Lower leg skin (tissue), 4 donors: ENCODE measurements around the gene CPA1. TPM values are rescaled to one million over a fixed set of nuclear protein-coding genes. Genes with fewer than 3 reads are reported as not detected.
A peak's percentile ranks its signal among the peaks of the same experiment; 100 is the strongest.

Source experiments
- DNase-seq, 2 donors: peaks; one replicate each; pipeline ENCODE4 v3.0.0-alpha.2; 2019; ENCODE audit warnings: low spot score in 2 of 2
- H3K4me3 ChIP-seq: fragments of 200-600 bp; sonication (generic); 2 replicates; pipeline ENCODE4 v1.5.1; 2017; ENCODE audit warnings: mild to moderate bottlenecking, low read depth; ENCODE audit not compliant: poor library complexity, severe bottlenecking
- POLR2A ChIP-seq, 2 donors: fragments of 450-650 bp; IDR thresholded peaks; one replicate each; pipeline ENCODE4 v1.6.1; 2016 to 2017; ENCODE audit warnings: antibody characterized with exemption in 2 of 2, mild to moderate bottlenecking in 1 of 2, moderate library complexity in 1 of 2
- WGBS, 2 donors: methylation state at CpG; one replicate each; pipeline ENCODE4 v1.1.5; 2018; 5-methylcytosine and 5-hydroxymethylcytosine counted together
- intact Hi-C: fragments of 100-400 bp; cut with DNase I; formaldehyde crosslinking; loops from one replicate; pipeline ENCODE4 v1.15.0; 2023; ENCODE audit warnings: low total_unique reads
- total RNA-seq, 4 donors: library from RNA; depleted of rRNA; stranded (reverse); fragments of >200 nt; gene quantifications; one replicate each; pipeline ENCODE4 v1.1.0, GENCODE V29; 2016
- TF ChIP-seq, protein P1 (sequence below), 3 donors: fragments of 450-650 bp; IDR thresholded peaks; one replicate each; pipeline ENCODE4 v1.5.1; 2016; ENCODE audit warnings: antibody characterized with exemption in 3 of 3, mild to moderate bottlenecking in 3 of 3, moderate library complexity in 2 of 3

Gene CPA1
- total RNA-seq, 4 donors from 2014 or later, result 1.8 TPM; not detected in 3

DNA sequence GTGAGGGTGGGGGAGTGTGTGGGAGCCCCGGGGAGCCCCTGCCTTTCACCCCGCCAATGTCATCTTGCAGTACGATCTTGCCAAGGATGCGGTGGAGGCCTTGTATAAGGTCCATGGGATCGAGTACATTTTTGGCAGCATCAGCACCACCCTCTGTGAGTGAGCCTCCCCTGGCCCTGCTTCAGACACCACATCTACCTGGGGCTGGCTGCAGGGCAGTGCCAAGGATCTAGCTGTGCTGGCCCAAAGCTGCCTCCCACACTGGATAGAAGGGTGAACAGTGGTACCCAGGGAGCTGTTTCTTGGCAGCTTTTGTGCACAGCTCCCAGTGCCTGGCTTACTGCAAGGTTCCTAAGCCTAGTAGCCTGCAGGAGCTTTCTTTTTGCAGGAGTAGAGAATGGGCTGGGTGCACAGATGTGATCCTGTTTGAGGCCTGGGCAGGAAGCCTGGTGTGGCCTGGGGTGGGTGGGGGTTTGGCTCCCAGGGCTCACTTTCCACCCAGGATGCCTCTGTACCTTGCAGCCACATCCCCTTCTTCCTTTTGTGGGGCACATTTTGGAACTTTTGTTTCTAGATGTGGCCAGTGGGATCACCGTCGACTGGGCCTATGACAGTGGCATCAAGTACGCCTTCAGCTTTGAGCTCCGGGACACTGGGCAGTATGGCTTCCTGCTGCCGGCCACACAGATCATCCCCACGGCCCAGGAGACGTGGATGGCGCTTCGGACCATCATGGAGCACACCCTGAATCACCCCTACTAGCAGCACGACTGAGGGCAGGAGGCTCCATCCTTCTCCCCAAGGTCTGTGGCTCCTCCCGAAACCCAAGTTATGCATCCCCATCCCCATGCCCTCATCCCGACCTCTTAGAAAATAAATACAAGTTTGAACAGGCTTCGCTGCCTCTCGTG, 12.2 kb upstream of the CPA1 start:
- no peak for TF ChIP-seq POLR2A (IDR thresholded peaks at IDR 0.05)
- TF ChIP-seq, protein P1, sequence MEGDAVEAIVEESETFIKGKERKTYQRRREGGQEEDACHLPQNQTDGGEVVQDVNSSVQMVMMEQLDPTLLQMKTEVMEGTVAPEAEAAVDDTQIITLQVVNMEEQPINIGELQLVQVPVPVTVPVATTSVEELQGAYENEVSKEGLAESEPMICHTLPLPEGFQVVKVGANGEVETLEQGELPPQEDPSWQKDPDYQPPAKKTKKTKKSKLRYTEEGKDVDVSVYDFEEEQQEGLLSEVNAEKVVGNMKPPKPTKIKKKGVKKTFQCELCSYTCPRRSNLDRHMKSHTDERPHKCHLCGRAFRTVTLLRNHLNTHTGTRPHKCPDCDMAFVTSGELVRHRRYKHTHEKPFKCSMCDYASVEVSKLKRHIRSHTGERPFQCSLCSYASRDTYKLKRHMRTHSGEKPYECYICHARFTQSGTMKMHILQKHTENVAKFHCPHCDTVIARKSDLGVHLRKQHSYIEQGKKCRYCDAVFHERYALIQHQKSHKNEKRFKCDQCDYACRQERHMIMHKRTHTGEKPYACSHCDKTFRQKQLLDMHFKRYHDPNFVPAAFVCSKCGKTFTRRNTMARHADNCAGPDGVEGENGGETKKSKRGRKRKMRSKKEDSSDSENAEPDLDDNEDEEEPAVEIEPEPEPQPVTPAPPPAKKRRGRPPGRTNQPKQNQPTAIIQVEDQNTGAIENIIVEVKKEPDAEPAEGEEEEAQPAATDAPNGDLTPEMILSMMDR (IDR thresholded peaks at IDR 0.05), result no peak
- intact Hi-C loops, result no loop called here
- H3K4me3 ChIP-seq, result no peak overlapping the region
- 84 to 90% methylated on average over 19 of the region's 19 CpGs for WGBS, 2 donors
- DNase-seq, result no peak

DNA sequence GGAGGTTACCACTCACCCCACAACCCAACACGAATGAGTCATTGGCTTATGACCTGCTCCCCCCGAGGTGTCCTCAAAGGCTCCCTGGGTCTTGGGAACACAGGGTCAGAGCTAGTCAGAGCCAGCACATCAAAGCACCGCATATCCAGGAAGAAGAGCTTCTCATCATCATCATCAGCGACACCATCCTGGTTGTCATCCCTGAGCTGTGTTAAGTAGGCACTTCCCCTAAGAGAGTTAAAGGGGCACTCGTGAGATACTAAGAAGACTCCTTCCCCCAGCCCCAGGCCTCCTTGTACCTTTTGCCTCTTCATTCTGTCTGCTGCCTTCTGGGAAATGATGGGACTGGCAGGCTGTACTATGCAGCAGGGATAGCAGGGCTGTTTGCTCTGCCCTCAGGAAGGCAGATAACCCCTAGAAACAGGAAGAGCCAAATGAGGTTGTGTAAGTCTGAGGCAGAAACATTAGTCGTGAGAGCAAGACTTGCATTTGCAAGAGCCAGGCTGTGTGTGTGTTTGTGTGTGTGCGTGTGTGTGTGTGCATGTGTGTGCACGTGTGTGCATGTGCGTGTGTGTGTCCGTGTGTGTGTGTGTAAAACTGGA, 11.1 kb upstream of the CPA1 start:
- intact Hi-C loops, result no loop called here
- no peak for DNase-seq
- 44% methylated on average over 10 of the region's 10 CpGs for WGBS, 2 donors
- no peak overlapping the region for H3K4me3 ChIP-seq
- TF ChIP-seq POLR2A (IDR thresholded peaks at IDR 0.05), result no peak
- TF ChIP-seq, protein P1 (IDR thresholded peaks at IDR 0.05), result no peak

DNA sequence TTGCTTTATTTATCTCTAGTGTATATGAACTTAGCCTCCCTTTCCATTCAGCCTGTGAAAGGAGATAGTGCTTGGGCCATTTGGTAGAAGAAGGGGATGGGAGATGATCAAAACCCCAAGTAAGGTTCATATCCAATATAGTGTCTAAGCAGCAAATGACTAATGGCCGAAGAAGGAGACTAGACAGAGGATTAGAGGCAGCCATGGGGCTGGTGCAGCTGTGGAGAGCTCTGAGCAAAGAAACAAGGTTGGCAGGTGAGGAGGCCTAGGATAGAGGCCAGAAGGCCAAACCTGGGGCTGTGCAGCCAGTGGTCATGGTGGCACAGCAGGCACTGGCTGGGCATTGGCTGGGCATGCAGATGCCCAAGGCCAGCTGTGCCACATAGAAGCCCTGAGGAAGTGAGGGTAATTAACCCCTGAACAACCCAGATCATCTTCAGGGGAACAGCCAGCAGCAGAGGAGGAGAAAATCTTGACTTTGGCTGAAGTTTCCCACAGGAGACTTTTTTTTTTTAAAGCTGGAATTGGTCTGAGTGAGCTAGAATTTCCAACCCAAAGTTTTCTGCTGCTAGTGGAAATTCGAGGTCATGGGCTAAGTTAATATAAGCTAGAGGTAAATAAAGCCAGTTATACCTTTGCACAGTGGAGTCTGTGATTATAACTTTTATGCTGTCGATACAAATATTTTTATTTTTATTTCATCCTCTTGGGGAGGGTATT, 10.3 kb upstream of the CPA1 start:
- no peak for TF ChIP-seq POLR2A (IDR thresholded peaks at IDR 0.05)
- TF ChIP-seq, protein P1 (IDR thresholded peaks at IDR 0.05), result no peak
- intact Hi-C loops, result no loop called here
- no peak overlapping the region for H3K4me3 ChIP-seq
- no peak for DNase-seq
- 57 to 63% methylated on average over 3 of the region's 3 CpGs for WGBS, 2 donors

DNA sequence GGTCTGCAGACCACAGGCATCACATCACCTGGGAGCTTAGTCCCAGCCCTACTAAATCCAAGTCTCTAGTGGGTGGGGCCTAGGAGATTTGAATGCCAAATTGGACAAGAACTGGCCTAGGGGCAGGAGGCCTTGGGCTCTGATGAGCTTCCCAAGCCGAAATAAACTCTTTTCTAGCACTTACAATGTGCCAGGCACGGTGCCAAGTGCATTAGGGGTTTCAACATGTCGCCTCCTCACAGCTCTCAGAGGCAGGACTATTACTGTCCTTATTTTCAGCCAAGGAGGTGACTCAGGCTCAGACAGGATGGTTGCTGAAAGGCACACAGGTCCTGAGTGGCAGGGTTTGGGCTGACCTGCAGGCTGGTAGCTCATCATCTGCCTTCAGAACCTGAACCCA, 9.2 kb upstream of the CPA1 start:
- DNase-seq, result peak in 1 of 2 donors; percentile 43
- no peak overlapping the region for H3K4me3 ChIP-seq
- TF ChIP-seq, protein P1 (IDR thresholded peaks at IDR 0.05), result no peak
- no peak for TF ChIP-seq POLR2A (IDR thresholded peaks at IDR 0.05)
- WGBS, 2 donors, result 51 to 57% methylated on average over 3 of the region's 3 CpGs
- intact Hi-C loops, result no loop called here

DNA sequence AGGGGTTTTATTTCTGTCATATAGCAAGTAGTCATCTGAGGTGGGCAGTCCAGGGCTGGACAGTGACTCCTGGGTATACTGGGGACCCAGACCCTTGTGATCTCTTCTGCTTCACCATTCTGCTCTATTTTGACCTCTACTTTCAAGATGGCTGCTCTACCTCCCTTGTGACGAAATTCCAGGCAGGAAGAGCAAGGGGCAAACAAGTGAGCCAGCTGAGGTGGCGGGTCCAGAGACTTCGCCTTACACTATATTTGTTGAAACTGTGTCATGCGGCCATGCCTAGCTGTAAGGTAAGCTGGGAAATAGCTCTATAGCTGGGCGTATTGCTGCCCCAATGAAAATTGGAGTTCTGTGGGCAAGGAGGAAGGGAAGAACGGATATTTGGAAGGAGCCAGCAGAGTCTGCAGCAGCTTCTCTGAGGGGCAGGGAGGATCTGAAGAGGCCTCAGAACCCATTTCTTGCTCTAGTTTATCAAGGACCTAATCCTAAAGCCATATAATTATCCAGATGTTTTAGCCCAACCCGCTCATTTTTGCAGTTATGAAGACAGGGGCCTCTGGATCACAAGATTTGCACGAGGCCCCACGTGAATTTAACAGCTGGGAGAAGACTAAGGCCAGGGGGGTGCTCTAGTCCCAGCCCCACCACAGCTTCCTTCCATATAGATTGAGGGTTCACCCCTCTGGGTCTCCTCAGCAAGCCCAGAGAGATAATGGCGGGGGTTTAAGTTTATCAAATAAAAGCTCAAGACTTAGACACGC, 7.7 kb upstream of the CPA1 start:
- TF ChIP-seq POLR2A (IDR thresholded peaks at IDR 0.05), result no peak
- TF ChIP-seq, protein P1 (IDR thresholded peaks at IDR 0.05), result no peak
- WGBS, 2 donors, result 88 to 91% methylated on average over 11 of the region's 11 CpGs
- no peak for DNase-seq
- intact Hi-C loops, result no loop called here
- no peak overlapping the region for H3K4me3 ChIP-seq
